Activated CD4-positive, CD25-positive, alpha-beta regulatory T cell treated with anti-CD3 and anti-CD28 coated beads, Interleukin-2, amount 50 U/mL, for 72 hours (primary cell): ENCODE data around the gene IQSEC1.

Experiments used
- DNase-seq: peaks from one replicate; pipeline ENCODE4 v3.0.0; 2021

Gene IQSEC1

DNA sequence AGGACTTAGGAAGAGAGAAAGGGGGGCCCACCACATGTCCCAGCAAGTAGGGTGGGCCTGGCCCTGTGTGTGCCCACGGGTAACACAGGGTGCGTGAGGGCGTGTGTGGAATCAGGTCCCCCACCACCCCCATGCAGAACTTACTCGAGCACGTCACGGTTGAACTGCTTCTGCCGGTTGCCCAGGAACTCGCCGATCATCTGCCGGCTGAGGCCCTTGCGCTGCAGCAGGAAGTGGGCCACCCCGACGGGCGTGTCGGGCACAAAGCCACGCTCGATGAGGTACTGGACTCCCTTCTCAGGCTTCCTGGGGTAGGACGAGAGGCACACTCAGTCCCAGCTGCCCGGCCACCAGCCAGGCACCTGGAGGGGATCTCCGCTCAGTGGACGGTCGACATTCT lies 148.8 kb downstream of the IQSEC1 start:
- DNase-seq = no peak

GRCh38 chr3:12922881-12923431 lies 150.3 kb downstream of the IQSEC1 start:
- no peak for DNase-seq

DNA sequence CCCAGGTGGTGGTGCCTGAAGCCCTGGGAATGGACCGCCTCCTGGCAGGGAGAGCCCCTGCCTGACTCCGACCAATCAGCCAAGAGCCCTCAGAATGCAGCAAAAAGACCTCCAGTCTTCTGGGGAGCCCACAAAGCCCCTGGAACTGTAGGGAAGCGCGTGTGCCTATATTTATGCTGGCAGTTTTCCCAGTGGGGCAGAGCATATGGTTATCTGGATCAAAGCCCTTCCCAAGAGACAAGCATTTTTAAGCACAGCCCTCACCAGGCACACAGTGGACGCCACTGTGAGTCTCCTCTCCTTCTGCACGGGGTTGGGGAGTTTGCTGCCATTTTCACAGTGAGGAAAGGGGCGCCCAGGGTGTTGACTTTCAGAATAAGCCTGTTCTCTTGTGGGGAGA lies 150.9 kb downstream of the IQSEC1 start:
- DNase-seq = no peak

- DNase-seq = no peak
Observed at GRCh38 chr3:12921736-12922135, 151.5 kb downstream of the IQSEC1 start.

- no peak for DNase-seq
Observed at GRCh38 chr3:12920967-12921366, 152.3 kb downstream of the IQSEC1 start.

DNA sequence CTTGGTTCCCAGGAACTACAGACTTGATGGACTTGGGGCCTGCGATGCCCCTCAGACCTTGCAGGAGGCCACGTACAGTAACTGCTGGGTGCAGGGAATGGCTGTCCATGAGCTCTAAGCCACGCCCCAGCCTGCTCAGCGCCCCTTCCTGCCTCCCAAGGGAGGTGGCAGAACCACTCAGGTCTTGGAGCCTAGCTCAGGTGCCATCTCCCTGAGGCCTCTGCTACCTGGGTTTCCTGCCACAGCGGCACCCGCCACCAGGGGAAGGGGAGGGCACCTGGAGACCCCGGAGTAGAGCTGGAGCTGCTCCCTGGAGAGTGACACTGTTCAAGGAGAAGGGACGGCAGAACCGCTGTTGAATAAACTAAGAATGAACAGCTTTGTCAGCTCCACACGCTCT lies 154.0 kb downstream of the IQSEC1 start:
- DNase-seq = no peak

- no peak for DNase-seq
Observed at GRCh38 chr3:12918231-12918630, 155.0 kb downstream of the IQSEC1 start.

- no peak for DNase-seq
Observed at GRCh38 chr3:12916159-12916558, 157.1 kb downstream of the IQSEC1 start.

GRCh38 chr3:12914088-12914487 lies 159.1 kb downstream of the IQSEC1 start:
- no peak for DNase-seq

- DNase-seq = no peak
Observed at GRCh38 chr3:12911881-12912415, 161.3 kb downstream of the IQSEC1 start.

- no peak for DNase-seq
Observed at GRCh38 chr3:12910356-12911099, 162.7 kb downstream of the IQSEC1 start.

GRCh38 chr3:12909710-12910109 lies 163.5 kb downstream of the IQSEC1 start:
- no peak for DNase-seq

GRCh38 chr3:12908859-12909258 lies 164.4 kb downstream of the IQSEC1 start:
- DNase-seq = no peak

DNA sequence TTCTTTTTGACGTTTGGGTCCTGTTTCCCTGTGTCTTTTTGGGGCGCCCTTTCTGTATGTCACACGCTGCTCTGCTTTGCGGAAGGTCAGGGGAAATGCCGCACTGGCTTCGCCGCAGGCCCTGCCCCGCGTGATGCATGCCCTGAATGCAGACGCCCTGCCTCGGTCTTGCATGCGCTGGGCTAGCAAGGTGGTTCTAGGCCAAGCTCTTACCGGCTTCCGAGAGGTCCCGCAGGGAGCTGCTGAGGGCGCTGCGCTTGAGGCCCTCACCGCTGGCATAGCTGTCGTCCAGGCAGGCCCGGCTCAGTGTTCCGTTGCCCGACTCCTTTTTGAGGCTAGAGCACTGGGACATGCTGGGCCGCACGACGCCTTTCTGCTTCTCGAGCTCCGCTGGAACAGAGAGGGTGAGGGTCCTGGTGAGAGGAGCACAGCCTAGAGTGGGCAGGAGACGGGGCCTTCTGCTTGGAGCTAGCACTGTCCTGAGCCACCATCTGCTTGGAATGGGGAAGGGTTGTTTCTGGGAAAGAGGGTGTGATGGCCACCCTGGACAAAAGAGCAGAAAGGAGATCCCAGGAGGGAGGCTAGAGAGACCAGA lies 165.0 kb downstream of the IQSEC1 start:
- DNase-seq = no peak

GRCh38 chr3:12907729-12908128 lies 165.5 kb downstream of the IQSEC1 start:
- no peak for DNase-seq

- DNase-seq = no peak
Observed at GRCh38 chr3:12907296-12907695, 165.9 kb downstream of the IQSEC1 start.

DNA sequence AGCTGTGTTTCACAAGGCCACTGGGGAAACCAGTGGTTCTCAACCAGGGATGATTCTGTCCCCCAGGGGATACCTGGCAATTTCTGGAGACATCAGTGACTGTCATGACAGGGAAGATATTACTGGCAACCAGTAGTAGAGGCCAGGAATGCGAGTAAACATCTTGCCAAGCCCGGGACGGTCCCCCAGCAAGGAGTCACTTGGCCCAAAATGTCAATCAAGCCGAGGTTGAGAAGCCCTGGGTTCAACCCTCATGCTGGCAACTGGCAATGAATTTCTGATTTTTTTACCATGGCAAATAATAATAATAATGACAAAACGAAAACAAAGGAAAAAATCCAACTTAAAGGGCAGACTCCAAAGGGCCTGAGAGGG lies 166.3 kb downstream of the IQSEC1 start:
- no peak for DNase-seq

DNA sequence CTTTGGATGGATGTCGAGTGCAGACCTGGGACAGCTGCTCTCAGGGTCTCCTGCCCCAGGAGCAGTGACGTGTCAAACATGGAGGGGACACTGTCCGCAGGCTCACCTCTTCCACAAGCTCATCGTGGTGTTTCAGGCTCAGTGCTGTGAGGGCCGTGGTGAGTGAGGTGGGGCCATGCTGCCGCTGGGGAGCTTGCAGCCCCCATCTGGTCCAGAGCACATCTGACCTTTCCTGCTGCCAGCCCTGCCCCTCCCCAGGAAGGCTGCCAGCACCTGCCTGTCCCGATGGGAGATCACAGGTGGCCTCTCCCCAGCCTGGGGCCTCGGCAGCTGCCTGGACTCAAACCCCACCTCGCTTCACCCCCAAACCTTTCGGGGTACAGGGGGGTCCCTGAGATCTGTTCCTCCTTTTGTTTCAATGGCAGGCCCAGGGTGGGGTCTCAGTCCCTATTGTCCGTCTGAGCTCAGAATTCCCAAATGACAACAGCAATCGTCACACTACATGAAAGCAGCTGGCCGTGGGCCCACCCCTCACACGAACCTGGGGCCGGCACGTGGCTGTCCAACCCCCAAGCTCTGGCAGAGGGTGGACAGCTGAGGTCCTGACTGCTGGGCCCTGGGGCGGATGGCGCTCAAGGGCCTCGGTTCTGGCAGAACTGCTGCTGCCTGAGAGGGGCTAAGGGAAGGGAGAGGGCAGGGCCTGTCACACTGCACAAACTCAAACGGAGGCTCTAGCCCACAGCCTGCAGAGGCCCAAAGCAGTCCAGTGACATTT lies 166.9 kb downstream of the IQSEC1 start:
- no peak for DNase-seq

- no peak for DNase-seq
Observed at GRCh38 chr3:12905316-12906071, 167.7 kb downstream of the IQSEC1 start.

- no peak for DNase-seq
Observed at GRCh38 chr3:12904951-12905315, 168.3 kb downstream of the IQSEC1 start.

- no peak for DNase-seq
Observed at GRCh38 chr3:12903881-12904280, 169.3 kb downstream of the IQSEC1 start.

- no peak for DNase-seq
Observed at GRCh38 chr3:12903000-12903800, 170.0 kb downstream of the IQSEC1 start.
